ENCODE data around the gene BTBD9. TPM values are rescaled to one million over a fixed set of nuclear protein-coding genes. Genes with fewer than 3 reads are reported as not detected.

The BTBD9 gene
- polyA plus RNA-seq, 4 donors, result 5.1 to 10.2 (median 6.7) TPM

- H3K4me3 ChIP-seq (ENCODE audit: low read depth in 1 of 3, low read length in 3 of 3), result no peak overlapping the region
- H3K36me3 ChIP-seq (ENCODE audit: control insufficient read depth in 3 of 3, insufficient read depth in 2 of 3, low read depth in 1 of 3, low read length in 3 of 3), result no peaks in the 10 kb centered on the region
- H3K27ac ChIP-seq (ENCODE audit: low read depth in 1 of 3, low read length in 2 of 3), result no peak overlapping the region
- DNase-seq (no peak), FAIRE-seq (no peak)
- H3K4me1 ChIP-seq (ENCODE audit: control insufficient read depth in 3 of 3, insufficient read depth in 2 of 3, low read depth in 1 of 3, low read length in 2 of 3), result no peaks in the 10 kb centered on the region
- 49 to 73% (median 66%) methylated on average over 5 of the region's 5 CpGs for WGBS, 3 donors
- no peaks in the 10 kb centered on the region for H3K27me3 ChIP-seq (ENCODE audit: control insufficient read depth in 3 of 3, insufficient read depth in 3 of 3, low read length in 3 of 3)
- H3K9me3 ChIP-seq (ENCODE audit: control insufficient read depth in 2 of 2, insufficient read depth in 1 of 2, low read depth in 1 of 2, low read length in 1 of 2), result no peaks in the 10 kb centered on the region
These were observed 399.8 kb downstream of the BTBD9 start for GRCh38 chr6:38239719-38240451.

- Histone ChIP-seq H3K4me1 (ENCODE audit: control insufficient read depth in 3 of 3, insufficient read depth in 2 of 3, low read depth in 1 of 3, low read length in 2 of 3) (peaks cover 0 to 2% (median 0%) of the 10 kb centered on the region in 3 donors), H3K27ac (ENCODE audit: low read depth in 1 of 3, low read length in 2 of 3) (no peak overlapping the region), H3K36me3 (ENCODE audit: control insufficient read depth in 3 of 3, insufficient read depth in 2 of 3, low read depth in 1 of 3, low read length in 3 of 3) (no peaks in the 10 kb centered on the region), H3K27me3 (ENCODE audit: control insufficient read depth in 3 of 3, insufficient read depth in 3 of 3, low read length in 3 of 3) (no peaks in the 10 kb centered on the region), H3K9me3 (ENCODE audit: control insufficient read depth in 2 of 2, insufficient read depth in 1 of 2, low read depth in 1 of 2, low read length in 1 of 2) (no peaks in the 10 kb centered on the region), H3K4me3 (ENCODE audit: low read depth in 1 of 3, low read length in 3 of 3) (no peak overlapping the region)
- FAIRE-seq, result no peak
- no peak for DNase-seq
- 93 to 100% (median 96%) methylated on average over 1 of the region's 1 CpG for WGBS, 3 donors
These were observed 403.1 kb downstream of the BTBD9 start for GRCh38 chr6:38236631-38237030.

- no peaks in the 10 kb centered on the region for H3K36me3 ChIP-seq (ENCODE audit: control insufficient read depth in 3 of 3, insufficient read depth in 2 of 3, low read depth in 1 of 3, low read length in 3 of 3)
- H3K27ac ChIP-seq (ENCODE audit: low read depth in 1 of 3, low read length in 2 of 3), result no peak overlapping the region
- WGBS, 3 donors, result 80 to 81% (median 80%) methylated on average over 4 of the region's 4 CpGs
- no peak for DNase-seq
- peaks cover 0 to 2% (median 0%) of the 10 kb centered on the region in 3 donors for H3K4me1 ChIP-seq (ENCODE audit: control insufficient read depth in 3 of 3, insufficient read depth in 2 of 3, low read depth in 1 of 3, low read length in 2 of 3)
- H3K9me3 ChIP-seq (ENCODE audit: control insufficient read depth in 2 of 2, insufficient read depth in 1 of 2, low read depth in 1 of 2, low read length in 1 of 2), result no peaks in the 10 kb centered on the region
- no peak overlapping the region for H3K4me3 ChIP-seq (ENCODE audit: low read depth in 1 of 3, low read length in 3 of 3)
- no peaks in the 10 kb centered on the region for H3K27me3 ChIP-seq (ENCODE audit: control insufficient read depth in 3 of 3, insufficient read depth in 3 of 3, low read length in 3 of 3)
- FAIRE-seq, result no peak
These were observed 404.6 kb downstream of the BTBD9 start for GRCh38 chr6:38234934-38235682.

GRCh38 chr6:38234141-38234540 is 405.6 kb downstream of the BTBD9 start:
- H3K36me3 ChIP-seq (ENCODE audit: control insufficient read depth in 3 of 3, insufficient read depth in 2 of 3, low read depth in 1 of 3, low read length in 3 of 3), result no peaks in the 10 kb centered on the region
- no peak for FAIRE-seq

GRCh38 chr6:38233161-38233791 is 406.5 kb downstream of the BTBD9 start:
- WGBS, 3 donors, result 70 to 86% (median 83%) methylated on average over 5 of the region's 5 CpGs
- DNase-seq, result peak in 1 of 2 donors; percentile 23
- no peaks in the 10 kb centered on the region for H3K27me3 ChIP-seq (ENCODE audit: control insufficient read depth in 3 of 3, insufficient read depth in 3 of 3, low read length in 3 of 3)
- H3K4me3 ChIP-seq (ENCODE audit: low read depth in 1 of 3, low read length in 3 of 3), result no peak overlapping the region
- H3K9me3 ChIP-seq (ENCODE audit: control insufficient read depth in 2 of 2, insufficient read depth in 1 of 2, low read depth in 1 of 2, low read length in 1 of 2), result no peaks in the 10 kb centered on the region
- H3K4me1 ChIP-seq (ENCODE audit: control insufficient read depth in 3 of 3, insufficient read depth in 2 of 3, low read depth in 1 of 3, low read length in 2 of 3), result peaks cover 0 to 2% (median 0%) of the 10 kb centered on the region in 3 donors
- FAIRE-seq, result no peak
- no peaks in the 10 kb centered on the region for H3K36me3 ChIP-seq (ENCODE audit: control insufficient read depth in 3 of 3, insufficient read depth in 2 of 3, low read depth in 1 of 3, low read length in 3 of 3)
- H3K27ac ChIP-seq (ENCODE audit: low read depth in 1 of 3, low read length in 2 of 3), result no peak overlapping the region

More at GRCh38 chr6:38234141-38234540, 405.6 kb downstream of the BTBD9 start:
- no peak overlapping the region for H3K27ac ChIP-seq (ENCODE audit: low read depth in 1 of 3, low read length in 2 of 3)
- DNase-seq, result no peak
- no peak overlapping the region for H3K4me3 ChIP-seq (ENCODE audit: low read depth in 1 of 3, low read length in 3 of 3)
- H3K9me3 ChIP-seq (ENCODE audit: control insufficient read depth in 2 of 2, insufficient read depth in 1 of 2, low read depth in 1 of 2, low read length in 1 of 2), result no peaks in the 10 kb centered on the region
- H3K27me3 ChIP-seq (ENCODE audit: control insufficient read depth in 3 of 3, insufficient read depth in 3 of 3, low read length in 3 of 3), result no peaks in the 10 kb centered on the region
- WGBS, 3 donors, result 61 to 64% (median 63%) methylated on average over 2 of the region's 2 CpGs
- peaks cover 0 to 2% (median 0%) of the 10 kb centered on the region in 3 donors for H3K4me1 ChIP-seq (ENCODE audit: control insufficient read depth in 3 of 3, insufficient read depth in 2 of 3, low read depth in 1 of 3, low read length in 2 of 3)

- 11 to 31% (median 13%) methylated on average over 2 of the region's 2 CpGs for WGBS, 3 donors
- Histone ChIP-seq H3K4me1 (ENCODE audit: control insufficient read depth in 3 of 3, insufficient read depth in 2 of 3, low read depth in 1 of 3, low read length in 2 of 3) (no peaks in the 10 kb centered on the region), H3K4me3 (ENCODE audit: low read depth in 1 of 3, low read length in 3 of 3) (no peak overlapping the region), H3K27ac (ENCODE audit: low read depth in 1 of 3, low read length in 2 of 3) (no peak overlapping the region), H3K27me3 (ENCODE audit: control insufficient read depth in 3 of 3, insufficient read depth in 3 of 3, low read length in 3 of 3) (no peaks in the 10 kb centered on the region), H3K36me3 (ENCODE audit: control insufficient read depth in 3 of 3, insufficient read depth in 2 of 3, low read depth in 1 of 3, low read length in 3 of 3) (peaks cover 0 to 2% (median 0%) of the 10 kb centered on the region in 3 donors), H3K9me3 (ENCODE audit: control insufficient read depth in 2 of 2, insufficient read depth in 1 of 2, low read depth in 1 of 2, low read length in 1 of 2) (no peaks in the 10 kb centered on the region)
- no peak for FAIRE-seq
- peak in 1 of 2 donors; percentile 59 for DNase-seq
These were observed 414.0 kb downstream of the BTBD9 start for GRCh38 chr6:38225766-38226165.

- Histone ChIP-seq H3K9me3 (ENCODE audit: control insufficient read depth in 2 of 2, insufficient read depth in 1 of 2, low read depth in 1 of 2, low read length in 1 of 2) (no peaks in the 10 kb centered on the region), H3K4me1 (ENCODE audit: control insufficient read depth in 3 of 3, insufficient read depth in 2 of 3, low read depth in 1 of 3, low read length in 2 of 3) (no peaks in the 10 kb centered on the region), H3K36me3 (ENCODE audit: control insufficient read depth in 3 of 3, insufficient read depth in 2 of 3, low read depth in 1 of 3, low read length in 3 of 3) (no peaks in the 10 kb centered on the region), H3K4me3 (ENCODE audit: low read depth in 1 of 3, low read length in 3 of 3) (no peak overlapping the region), H3K27ac (ENCODE audit: low read depth in 1 of 3, low read length in 2 of 3) (no peak overlapping the region), H3K27me3 (ENCODE audit: control insufficient read depth in 3 of 3, insufficient read depth in 3 of 3, low read length in 3 of 3) (no peaks in the 10 kb centered on the region)
- FAIRE-seq (no peak), DNase-seq (no peak)
- WGBS, 3 donors, result 96 to 99% (median 96%) methylated on average over 4 of the region's 4 CpGs
These were observed 418.5 kb downstream of the BTBD9 start for GRCh38 chr6:38221251-38221650.

GRCh38 chr6:38220069-38220723 is 419.5 kb downstream of the BTBD9 start:
- H3K4me1 ChIP-seq (ENCODE audit: control insufficient read depth in 3 of 3, insufficient read depth in 2 of 3, low read depth in 1 of 3, low read length in 2 of 3), result no peaks in the 10 kb centered on the region
- 93 to 99% (median 96%) methylated on average over 4 of the region's 4 CpGs for WGBS, 3 donors

More at GRCh38 chr6:38220069-38220723, 419.5 kb downstream of the BTBD9 start:
- no peaks in the 10 kb centered on the region for H3K27me3 ChIP-seq (ENCODE audit: control insufficient read depth in 3 of 3, insufficient read depth in 3 of 3, low read length in 3 of 3)
- DNase-seq (no peak), FAIRE-seq (no peak)
- no peak overlapping the region for H3K4me3 ChIP-seq (ENCODE audit: low read depth in 1 of 3, low read length in 3 of 3)
- H3K9me3 ChIP-seq (ENCODE audit: control insufficient read depth in 2 of 2, insufficient read depth in 1 of 2, low read depth in 1 of 2, low read length in 1 of 2), result no peaks in the 10 kb centered on the region
- H3K27ac ChIP-seq (ENCODE audit: low read depth in 1 of 3, low read length in 2 of 3), result no peak overlapping the region
- H3K36me3 ChIP-seq (ENCODE audit: control insufficient read depth in 3 of 3, insufficient read depth in 2 of 3, low read depth in 1 of 3, low read length in 3 of 3), result no peaks in the 10 kb centered on the region

Data from small intestine (tissue), 7 donors.